UCSD-AML1 (cell line): ENCODE data around the gene ZNF649.

ENCODE experiments used
- DNase-seq: peaks from one replicate; lab custom pipeline; 2025; ENCODE audit not compliant: unreplicated experiment; lab: John Stamatoyannopoulos, UW

The ZNF649 gene

DNA sequence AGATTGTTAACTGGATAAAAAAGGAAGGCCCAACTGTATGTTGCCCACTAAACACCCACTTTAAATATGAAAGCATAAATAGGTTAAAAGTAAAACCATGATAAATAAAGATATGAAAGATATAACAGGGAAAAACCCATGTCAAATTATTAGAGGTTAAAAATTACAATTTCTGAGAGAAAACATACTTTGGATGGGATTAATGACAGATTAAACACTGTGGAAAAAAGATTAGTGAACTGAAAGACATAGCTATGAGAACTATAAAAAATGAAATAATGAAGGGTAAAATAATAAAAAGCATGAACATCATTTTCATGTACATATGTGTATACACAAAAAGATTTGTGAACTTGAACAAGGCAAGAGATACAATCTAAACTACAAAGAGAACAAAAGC, 14.9 kb downstream of the ZNF649 start:
- no peak for DNase-seq

DNA sequence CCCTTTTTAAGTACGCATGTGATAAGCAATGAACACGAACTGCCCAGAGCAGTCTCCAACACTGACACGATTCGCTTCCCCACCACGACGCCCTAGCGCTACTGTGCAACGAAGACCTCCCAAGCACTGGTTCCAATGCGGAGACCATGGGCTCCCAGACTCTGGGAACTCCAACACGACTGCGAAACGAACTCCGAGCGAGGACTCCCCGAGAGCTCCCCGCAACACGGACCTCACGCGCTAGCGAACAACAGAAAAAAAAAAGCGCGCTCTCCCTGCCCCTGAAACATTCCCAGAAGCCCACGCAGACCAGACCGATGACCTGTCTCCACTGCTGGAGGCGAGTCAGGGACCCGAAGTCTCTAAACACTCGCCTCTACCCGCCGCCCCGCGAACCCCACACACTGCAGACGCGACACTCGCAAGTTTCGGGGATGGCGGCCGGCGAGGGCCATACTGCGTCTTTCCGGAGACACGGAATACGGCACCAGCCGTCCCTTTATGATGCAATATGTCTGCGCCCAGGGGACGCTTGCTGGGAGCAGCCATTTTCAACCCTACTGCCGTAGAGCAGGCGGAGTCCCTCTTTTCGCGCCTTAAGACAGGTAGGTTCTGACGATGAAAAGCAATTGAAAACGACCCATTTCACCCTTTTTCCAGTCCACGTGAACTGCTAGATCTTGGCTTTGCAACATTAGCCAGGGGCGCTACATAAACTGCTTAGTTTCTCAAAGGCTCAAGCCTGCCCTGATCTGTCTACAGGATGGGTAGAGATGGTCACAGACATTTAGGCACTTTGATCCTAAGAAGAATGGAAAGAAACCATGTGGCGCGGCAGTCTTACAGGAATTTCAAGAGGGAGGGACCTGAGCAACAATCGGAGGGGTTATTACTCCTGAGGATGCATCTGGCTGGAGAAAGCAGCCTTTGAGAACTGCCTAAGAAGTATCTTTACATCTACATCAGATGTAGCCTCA, 17.0 kb downstream of the ZNF649 start, which contains the start of gene ZNF577:
ZNF577 (minus strand) TSS at position 430 of the 977 bp plus-strand sequence. CDS start 7,569 bp downstream, outside the sequence.
- no peak for DNase-seq

DNA sequence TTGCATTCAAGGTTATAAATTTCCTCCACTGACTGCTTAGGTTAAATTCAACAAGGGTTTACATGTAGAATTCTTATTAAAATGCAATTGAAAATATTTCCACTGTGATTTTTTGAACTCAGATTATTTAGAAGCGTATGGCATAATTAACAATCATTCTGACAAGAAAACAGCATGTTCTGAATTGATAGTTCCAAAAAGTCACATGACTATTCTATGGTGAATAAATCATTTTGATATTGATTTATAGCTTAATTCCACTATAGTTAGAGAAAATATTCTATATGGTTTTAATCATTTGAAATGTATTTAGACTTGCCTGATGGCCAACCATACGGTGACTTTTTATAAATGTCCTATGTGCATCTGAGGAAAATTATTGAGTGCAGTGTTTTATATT, 20.1 kb downstream of the ZNF649 start:
- DNase-seq = no peak

DNA sequence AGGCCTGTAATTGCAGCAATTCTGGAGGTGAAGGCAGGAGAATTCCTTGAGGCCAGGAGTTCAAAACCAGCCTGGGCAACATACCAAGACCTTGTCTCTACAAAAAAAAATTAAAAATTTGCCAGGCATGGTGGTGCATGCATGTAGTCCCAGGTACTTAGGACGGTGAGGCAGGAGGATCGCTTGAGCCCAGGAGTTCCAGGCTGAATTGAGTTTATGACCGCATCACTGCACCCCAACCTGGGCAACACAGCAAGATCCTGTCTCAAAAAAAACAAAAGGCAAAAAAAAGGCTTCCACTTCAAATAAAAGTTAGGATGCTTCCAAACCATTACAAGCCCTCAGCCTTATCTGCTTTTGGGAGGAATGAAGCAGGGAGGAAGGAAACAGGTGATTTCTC, 22.3 kb downstream of the ZNF649 start:
- DNase-seq = no peak

DNA sequence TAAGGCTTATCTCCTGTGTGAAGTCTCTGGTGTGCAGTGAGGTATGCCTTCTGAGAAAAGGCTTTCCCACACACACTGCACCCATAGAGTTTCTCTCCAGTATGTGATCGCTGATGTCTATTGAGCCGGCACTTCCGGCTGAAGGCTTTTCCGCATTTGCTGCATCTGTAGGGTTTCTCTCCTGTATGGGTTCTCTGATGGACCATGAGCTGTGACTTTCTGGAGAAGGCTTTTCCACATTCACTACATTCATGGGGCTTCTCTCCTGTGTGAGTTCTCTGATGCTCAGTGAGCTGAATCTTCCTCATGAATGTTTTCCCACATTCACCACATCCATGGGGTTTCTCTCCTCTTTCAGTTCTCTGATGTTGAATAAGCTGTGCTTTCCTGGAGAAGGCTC, 31.7 kb downstream of the ZNF649 start:
- DNase-seq = no peak

DNA sequence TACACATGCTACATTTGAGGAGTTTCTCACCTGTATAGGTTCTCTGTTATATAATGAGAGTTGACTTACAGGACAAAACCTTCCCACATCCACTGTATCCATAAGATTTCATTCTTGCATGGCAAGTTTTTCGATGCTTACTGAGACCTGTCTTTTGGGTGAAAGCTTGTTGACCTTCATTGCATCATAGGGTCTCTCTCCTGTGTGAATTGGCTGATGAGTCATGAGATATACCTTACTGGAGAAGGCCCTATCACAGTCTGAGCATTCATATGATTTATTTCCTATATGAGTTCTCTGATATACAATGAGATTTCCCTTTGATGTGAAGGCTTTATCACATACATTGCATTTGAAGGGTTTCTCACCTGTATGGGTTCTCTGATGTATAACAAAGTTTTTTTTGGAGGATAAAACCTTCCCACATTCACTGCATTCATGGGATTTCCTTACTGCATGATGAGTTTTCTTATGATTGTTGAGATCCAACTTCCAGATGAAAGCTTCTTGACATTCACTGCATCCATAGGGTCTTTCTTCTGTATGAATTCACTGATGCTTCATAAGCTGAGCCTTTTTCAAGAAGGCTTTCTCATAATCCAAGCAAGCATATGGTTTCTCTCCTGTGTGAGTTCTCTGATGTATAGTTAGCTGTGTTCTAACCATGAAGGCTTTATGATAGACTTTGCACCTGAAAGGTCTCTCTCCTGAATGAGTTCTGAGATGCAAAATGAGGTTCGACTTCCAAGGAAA, 42.8 kb downstream of the ZNF649 start:
- no peak for DNase-seq
